Muscle of leg (tissue), 11 donors: Measurements from ENCODE around the gene ZDHHC4. TPM values are rescaled to one million over a fixed set of nuclear protein-coding genes. Genes with fewer than 3 reads are reported as not detected.

Experiments used
- DNase-seq: peaks from one replicate; pipeline ENCODE4 v3.0.0; 2013
- H3K27ac ChIP-seq: one replicate; pipeline ENCODE4 v1.5.1; 2013; ENCODE audit warnings: mild to moderate bottlenecking, low read length, control low read depth
- H3K27me3 ChIP-seq: one replicate; pipeline ENCODE4 v1.6.1; 2013; ENCODE audit warnings: low read length; ENCODE audit not compliant: control insufficient read depth, insufficient read depth
- H3K36me3 ChIP-seq: one replicate; pipeline ENCODE4 v1.6.1; 2013; ENCODE audit warnings: low read length; ENCODE audit not compliant: control insufficient read depth, insufficient read depth
- H3K4me1 ChIP-seq: one replicate; pipeline ENCODE4 v1.6.1; 2013; ENCODE audit warnings: low read length; ENCODE audit not compliant: control insufficient read depth, insufficient read depth
- H3K4me3 ChIP-seq: one replicate; pipeline ENCODE4 v1.5.1; 2013; ENCODE audit warnings: low read length, control low read depth
- H3K9me3 ChIP-seq: replicated peaks from 2 replicates; pipeline ENCODE4 v1.6.1; 2013; ENCODE audit warnings: low read depth, low read length; ENCODE audit not compliant: control insufficient read depth
- whole genome bisulfite sequencing: methylation state at CpG from one replicate; pipeline ENCODE4 v1.1.5; 2013; ENCODE audit warnings: missing lambda C conversion rate; ENCODE audit not compliant: insufficient coverage; 5-methylcytosine and 5-hydroxymethylcytosine counted together
- polyA plus RNA-seq, 8 donors: library from polyadenylated mRNA; unstranded; fragments of 120-200 nt; gene quantifications; one replicate each; pipeline versions ENCODE4 v1.2.1 to v1.2.3, GENCODE V29; 2013; ENCODE audit warnings: inconsistent platforms in 1 of 8, low replicate concordance in 1 of 8; ENCODE audit not compliant: insufficient read length in 8 of 8, insufficient read depth in 1 of 8
- total RNA-seq: library from RNA; stranded (reverse); fragments of 120-200 nt; gene quantifications from one replicate; pipeline ENCODE4 v1.2.4, GENCODE V29; 2013

Gene ZDHHC4
- total and polyA plus RNA-seq, 9 donors = 37.0 to 57.5 (median 43.9) TPM

DNA sequence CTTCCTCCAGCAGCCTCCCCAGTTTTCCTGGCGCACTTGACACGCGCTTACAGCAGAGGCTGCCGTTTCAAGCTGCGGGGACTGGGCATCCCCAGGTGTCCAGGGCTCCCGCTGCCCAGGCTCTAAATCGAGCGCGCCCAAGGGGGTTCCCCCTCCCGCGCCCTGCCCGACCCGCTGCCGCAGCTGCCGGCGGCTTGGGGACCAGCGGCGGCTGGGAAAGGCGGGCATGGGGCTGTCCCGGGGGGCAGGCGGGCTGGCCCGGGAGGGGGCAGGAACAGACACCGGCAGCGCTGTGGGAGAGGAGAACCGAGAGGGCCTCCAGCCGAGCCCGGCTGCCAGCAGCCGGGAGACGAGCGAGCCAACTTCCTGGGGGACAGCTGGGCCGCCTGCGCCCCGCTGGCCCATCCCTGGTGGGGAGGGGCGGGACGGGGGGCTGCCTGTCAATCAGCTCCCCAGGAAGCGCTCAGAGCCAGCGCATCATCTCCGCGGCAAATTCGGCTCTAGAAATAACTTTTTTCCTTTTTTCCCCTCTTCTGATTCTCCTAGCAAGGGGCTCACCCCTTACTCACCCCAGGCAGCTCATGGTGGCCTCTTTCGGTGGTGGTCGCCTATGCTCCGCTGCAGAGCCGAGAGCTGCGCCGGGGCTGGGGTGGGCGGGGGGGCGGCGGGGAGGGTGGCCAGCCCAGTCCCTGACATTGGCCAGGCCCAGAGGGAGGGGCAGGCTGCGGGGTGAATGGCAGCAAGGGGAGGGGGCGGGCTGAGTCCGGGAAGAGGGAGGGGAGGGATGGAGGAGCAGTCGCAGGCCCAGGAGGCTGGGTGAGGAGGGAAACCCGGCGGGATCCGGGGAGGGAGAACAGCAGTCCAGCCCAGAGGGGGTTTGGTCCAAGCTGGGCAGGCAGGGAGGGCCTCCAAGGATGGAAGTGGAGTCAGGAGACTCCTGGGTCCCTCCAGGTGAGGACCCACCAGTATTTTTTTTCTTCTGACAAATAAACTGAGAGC, 40.7 kb upstream of the ZDHHC4 start:
- H3K27ac ChIP-seq = no peak overlapping the region
- no peaks in the 10 kb centered on the region for H3K9me3 ChIP-seq
- peak overlapping the region; percentile 27 for H3K4me3 ChIP-seq
- H3K36me3 ChIP-seq = no peaks in the 10 kb centered on the region
- peaks cover 12% of the 10 kb centered on the region for H3K4me1 ChIP-seq
- under 1% methylated on average over 35 of the region's 56 CpGs for WGBS
- peaks cover 52% of the 10 kb centered on the region for H3K27me3 ChIP-seq
- DNase-seq = peak; percentile 51

GRCh38 chr7:6542368-6542767, 34.9 kb upstream of the ZDHHC4 start:
- Histone ChIP-seq H3K36me3 (no peaks in the 10 kb centered on the region), H3K4me1 (no peaks in the 10 kb centered on the region), H3K27ac (no peak overlapping the region), H3K9me3 (no peaks in the 10 kb centered on the region), H3K4me3 (no peak overlapping the region), H3K27me3 (peaks cover 8% of the 10 kb centered on the region)
- DNase-seq = no peak
- no CpG with 5 or more reads among the region's 1 CpG for WGBS

- no peak for DNase-seq
- H3K36me3 ChIP-seq = no peaks in the 10 kb centered on the region
- H3K27ac ChIP-seq = no peak overlapping the region
- WGBS = 60% methylated on average over 9 of the region's 22 CpGs
- H3K9me3 ChIP-seq = no peaks in the 10 kb centered on the region
- H3K27me3 ChIP-seq = peaks cover 2% of the 10 kb centered on the region
- H3K4me1 ChIP-seq = no peaks in the 10 kb centered on the region
- H3K4me3 ChIP-seq = no peak overlapping the region
These were observed 31.7 kb upstream of the ZDHHC4 start for GRCh38 chr7:6545398-6546126.

DNA sequence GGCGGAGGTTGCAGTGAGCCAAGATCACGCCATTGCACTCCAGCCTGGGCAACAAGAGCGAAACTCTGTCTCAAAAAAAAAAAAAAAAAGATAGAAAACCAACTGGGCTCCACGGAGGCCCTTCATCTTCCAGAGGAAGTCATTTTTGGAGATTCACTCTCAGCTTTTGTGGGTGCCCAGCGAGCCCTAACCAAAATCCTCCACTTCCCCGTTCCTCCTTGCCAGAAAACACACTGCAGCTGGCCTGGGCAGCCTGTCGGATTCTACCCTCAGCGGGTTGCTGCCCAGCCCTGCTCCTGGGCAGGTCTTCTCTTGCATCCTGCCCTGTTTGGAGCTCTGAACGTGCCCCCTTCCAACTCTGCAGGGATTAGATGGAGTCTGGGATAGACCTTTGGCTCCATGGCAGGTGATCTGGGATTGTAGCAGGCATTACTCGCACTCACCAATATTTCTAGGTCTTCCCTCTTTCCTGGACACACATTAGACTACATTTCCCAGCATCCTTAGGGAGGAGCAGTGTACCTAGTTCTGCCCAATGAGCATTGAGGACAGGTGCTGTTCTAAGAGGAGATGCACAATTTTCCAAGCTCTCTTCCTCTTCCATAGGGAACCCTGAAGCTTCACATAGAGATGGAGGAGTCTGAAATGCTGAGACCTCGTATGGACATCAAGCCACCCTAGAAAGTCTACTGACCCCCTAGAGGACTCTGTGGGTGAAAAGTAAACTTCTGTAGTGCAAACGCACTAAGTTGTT, 30.6 kb upstream of the ZDHHC4 start:
- no peaks in the 10 kb centered on the region for H3K4me1 ChIP-seq
- no peaks in the 10 kb centered on the region for H3K9me3 ChIP-seq
- H3K36me3 ChIP-seq = no peaks in the 10 kb centered on the region
- WGBS = 65% methylated on average over 5 of the region's 12 CpGs
- no peak overlapping the region for H3K27ac ChIP-seq
- no peak for DNase-seq
- no peak overlapping the region for H3K4me3 ChIP-seq
- peaks cover 2% of the 10 kb centered on the region for H3K27me3 ChIP-seq

- DNase-seq = no peak
- whole genome bisulfite sequencing = 100% methylated on average over 1 of the region's 1 CpG
- no peaks in the 10 kb centered on the region for H3K9me3 ChIP-seq
- H3K36me3 ChIP-seq = no peaks in the 10 kb centered on the region
- no peak overlapping the region for H3K27ac ChIP-seq
- peaks cover 2% of the 10 kb centered on the region for H3K27me3 ChIP-seq
- no peaks in the 10 kb centered on the region for H3K4me1 ChIP-seq
- H3K4me3 ChIP-seq = no peak overlapping the region
These were observed 29.9 kb upstream of the ZDHHC4 start for GRCh38 chr7:6547400-6547799.

GRCh38 chr7:6551016-6551511, 26.2 kb upstream of the ZDHHC4 start, which contains the start of gene GRID2IP:
GRID2IP (minus strand) TSS chr7:6551461; CDS start chr7:6551436, 25 bp downstream.
- no peak for DNase-seq
- WGBS = 64% methylated on average over 46 of the region's 46 CpGs
- H3K4me3 ChIP-seq = no peak within 1 kb of the TSS

GRCh38 chr7:6553448-6554044, 23.7 kb upstream of the ZDHHC4 start:
- Histone ChIP-seq H3K9me3 (no peaks in the 10 kb centered on the region), H3K36me3 (no peaks in the 10 kb centered on the region), H3K27ac (no peak overlapping the region), H3K27me3 (no peaks in the 10 kb centered on the region), H3K4me3 (no peak overlapping the region), H3K4me1 (no peaks in the 10 kb centered on the region)
- 85% methylated on average over 4 of the region's 7 CpGs for WGBS
- no peak for DNase-seq

More at GRCh38 chr7:6551016-6551511, 26.2 kb upstream of the ZDHHC4 start, which contains the start of gene GRID2IP:
- H3K4me1 ChIP-seq = no peaks in the 10 kb centered on the region
- H3K27me3 ChIP-seq = peaks cover 2% of the 10 kb centered on the region
- no peaks in the 10 kb centered on the region for H3K36me3 ChIP-seq
- no peaks in the 10 kb centered on the region for H3K9me3 ChIP-seq
- no peak within 1 kb of the TSS for H3K27ac ChIP-seq

DNA sequence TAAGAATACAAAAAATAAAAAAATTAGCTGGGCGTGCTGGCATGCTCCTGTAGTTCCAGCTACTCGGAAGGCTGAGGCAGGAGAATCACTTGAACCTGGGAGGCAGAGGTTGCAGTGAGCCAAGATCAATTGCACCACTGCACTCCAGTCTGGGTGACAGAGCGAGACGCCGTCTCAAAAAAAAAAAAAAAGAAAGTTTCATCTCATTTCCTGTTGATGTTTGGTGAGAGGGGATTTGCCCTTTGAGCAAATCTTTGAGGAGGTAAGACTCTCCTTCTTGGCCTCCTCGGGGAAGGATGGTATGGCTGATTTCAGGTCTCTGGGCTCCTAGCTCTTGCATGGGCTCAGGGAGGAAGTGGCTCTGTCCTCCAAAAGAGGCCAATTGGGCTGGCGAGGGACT, 22.4 kb upstream of the ZDHHC4 start:
- no peak overlapping the region for H3K4me3 ChIP-seq
- H3K36me3 ChIP-seq = no peaks in the 10 kb centered on the region
- WGBS = 77% methylated on average over 5 of the region's 7 CpGs
- no peaks in the 10 kb centered on the region for H3K27me3 ChIP-seq
- no peak for DNase-seq
- no peaks in the 10 kb centered on the region for H3K9me3 ChIP-seq
- no peaks in the 10 kb centered on the region for H3K4me1 ChIP-seq
- no peak overlapping the region for H3K27ac ChIP-seq

- DNase-seq = no peak
- WGBS = 75% methylated on average over 2 of the region's 6 CpGs
These were observed 21.1 kb upstream of the ZDHHC4 start for GRCh38 chr7:6556196-6556595.

More at GRCh38 chr7:6556196-6556595, 21.1 kb upstream of the ZDHHC4 start:
- no peak overlapping the region for H3K27ac ChIP-seq
- H3K27me3 ChIP-seq = no peaks in the 10 kb centered on the region
- H3K4me3 ChIP-seq = no peak overlapping the region
- H3K9me3 ChIP-seq = no peaks in the 10 kb centered on the region
- H3K4me1 ChIP-seq = no peaks in the 10 kb centered on the region
- H3K36me3 ChIP-seq = no peaks in the 10 kb centered on the region
